Measurements from ENCODE around the gene MPND.

Gene MPND

DNA sequence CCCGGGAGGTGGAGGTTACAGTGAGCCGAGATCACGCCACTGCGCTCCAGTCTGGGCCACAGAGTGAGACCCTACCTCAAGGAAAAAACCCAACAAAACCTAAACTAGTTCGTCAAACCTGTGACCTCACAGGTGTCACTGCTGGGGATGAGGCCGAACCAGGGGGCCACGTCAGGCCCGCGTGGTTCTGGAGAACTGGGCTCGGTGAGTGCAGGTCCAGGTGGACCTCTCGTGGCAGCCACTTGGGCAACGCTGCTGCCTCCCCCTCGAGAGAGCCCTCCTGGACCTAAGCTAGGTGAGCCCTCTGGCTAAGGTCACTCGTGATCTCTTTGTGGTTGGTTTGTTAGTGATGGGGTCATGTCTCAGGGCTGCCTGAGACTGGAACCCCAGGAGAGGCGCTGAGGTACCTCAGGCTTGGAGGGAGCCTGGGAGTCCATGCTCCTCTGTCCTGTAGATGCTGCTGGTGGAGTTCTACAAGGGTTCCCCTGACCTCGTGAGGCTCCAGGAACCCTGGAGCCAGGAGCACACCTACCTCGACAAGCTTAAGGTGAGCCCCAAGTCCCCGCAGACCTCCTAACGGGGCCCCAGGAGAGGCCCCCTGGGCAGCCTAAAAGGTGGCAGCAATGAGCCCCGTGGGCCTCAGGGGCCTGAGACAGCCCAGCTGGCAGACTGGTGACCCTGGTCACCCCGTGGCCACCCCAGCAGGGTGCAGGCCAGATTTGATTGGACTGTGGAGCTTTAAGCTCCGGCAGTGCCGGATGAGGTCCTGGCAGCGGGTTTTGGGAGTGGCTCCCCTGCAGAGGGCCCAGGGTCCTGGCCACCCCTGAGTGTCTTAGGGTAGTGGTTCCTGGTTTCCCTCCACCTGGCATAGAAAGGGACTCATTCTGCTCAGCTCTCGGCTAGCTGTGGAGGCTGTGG, 15.6 kb downstream of the MPND start:
- Histone ChIP-seq H3K9me3 (ENCODE audit: control insufficient read depth, insufficient read depth, low read depth, low read length) (no peaks in the 10 kb centered on the region), H3K4me3 (ENCODE audit: low read depth, low read length) (no peak overlapping the region), H3K4me1 (ENCODE audit: control insufficient read depth, insufficient read depth, low read length) (no peaks in the 10 kb centered on the region), H3K27ac (ENCODE audit: extremely low read depth, low read depth, low read length) (no peak overlapping the region), H3K36me3 (ENCODE audit: control insufficient read depth in 2 of 2, insufficient read depth in 1 of 2, low read length in 2 of 2) (peaks cover 3 to 64% of the 10 kb centered on the region in 2 experiments; a peak in 2 of 3 replicates)
- ChIA-PET CTCF (interaction anchor here (0.7 to 3.7 kb wide), 7 partner anchors 14 to 92 kb away, joined by 3 to 13 read pairs (median 4); partner anchors contain the start of gene SH3GL1), POLR2A (interaction anchor here (0.6 to 1.9 kb wide), 4 partner anchors 16 to 1360 kb away, joined by 3 to 12 read pairs (median 5); partner anchors contain the start of genes CHAF1A and MPND)
- TF ChIP-seq GLIS2 (tag by site-specific recombination; IDR thresholded peaks at IDR 0.05), result 0 out of 2 replicates have a peak, but pooled peaks have one; percentile 32
- peak; percentile 37; the same call in 1 of the 2 replicates for TF ChIP-seq GLIS1 (tag by site-specific recombination; IDR thresholded peaks at IDR 0.05)
- peak; percentile 43; the same call in 1 of the 2 replicates for TF ChIP-seq ZNF121 (tag by site-specific recombination; IDR thresholded peaks at IDR 0.05)
- TF ChIP-seq, protein P1, sequence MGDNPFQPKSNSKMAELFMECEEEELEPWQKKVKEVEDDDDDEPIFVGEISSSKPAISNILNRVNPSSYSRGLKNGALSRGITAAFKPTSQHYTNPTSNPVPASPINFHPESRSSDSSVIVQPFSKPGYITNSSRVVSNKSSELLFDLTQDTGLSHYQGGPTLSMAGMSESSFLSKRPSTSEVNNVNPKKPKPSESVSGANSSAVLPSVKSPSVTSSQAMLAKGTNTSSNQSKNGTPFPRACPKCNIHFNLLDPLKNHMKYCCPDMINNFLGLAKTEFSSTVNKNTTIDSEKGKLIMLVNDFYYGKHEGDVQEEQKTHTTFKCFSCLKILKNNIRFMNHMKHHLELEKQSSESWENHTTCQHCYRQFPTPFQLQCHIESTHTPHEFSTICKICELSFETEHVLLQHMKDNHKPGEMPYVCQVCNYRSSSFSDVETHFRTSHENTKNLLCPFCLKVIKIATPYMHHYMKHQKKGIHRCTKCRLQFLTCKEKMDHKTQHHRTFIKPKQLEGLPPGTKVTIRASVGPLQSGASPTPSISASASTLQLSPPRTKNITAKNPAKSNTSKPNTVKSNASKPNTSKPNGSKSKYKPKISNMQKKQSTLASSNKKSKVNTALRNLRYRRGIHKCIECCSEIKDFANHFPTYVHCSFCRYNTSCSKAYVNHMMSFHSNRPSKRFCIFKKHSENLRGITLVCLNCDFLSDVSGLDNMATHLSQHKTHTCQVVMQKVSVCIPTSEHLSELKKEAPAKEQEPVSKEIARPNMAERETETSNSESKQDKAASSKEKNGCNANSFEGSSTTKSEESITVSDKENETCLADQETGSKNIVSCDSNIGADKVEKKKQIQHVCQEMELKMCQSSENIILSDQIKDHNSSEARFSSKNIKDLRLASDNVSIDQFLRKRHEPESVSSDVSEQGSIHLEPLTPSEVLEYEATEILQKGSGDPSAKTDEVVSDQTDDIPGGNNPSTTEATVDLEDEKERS (tag by site-specific recombination; IDR thresholded peaks at IDR 0.05), result no peak
- peak; percentile 41; the same call in 1 of the 2 replicates for TF ChIP-seq ZIC2 (tag by site-specific recombination; IDR thresholded peaks at IDR 0.05)

DNA sequence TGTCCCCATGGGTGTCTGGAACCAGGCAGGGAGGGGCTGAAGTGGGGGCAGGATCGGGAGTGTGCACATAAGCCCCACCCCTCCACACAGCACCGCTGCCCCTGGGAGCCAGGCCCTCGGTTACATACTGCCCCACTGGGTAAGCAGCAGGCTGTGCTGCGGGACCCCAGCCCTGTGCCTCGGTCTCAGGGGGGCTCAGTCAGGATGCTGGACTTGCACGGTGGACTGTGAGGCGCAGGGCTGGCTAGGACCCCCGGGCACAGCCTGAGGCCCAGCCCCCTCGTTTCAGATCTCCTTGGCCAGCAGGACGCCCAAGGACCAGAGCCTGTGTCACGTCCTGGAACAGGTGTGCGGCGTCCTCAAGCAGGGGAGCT, 16.3 kb downstream of the MPND start:
- CTCF ChIA-PET, result interaction anchor here (1.8 to 3.7 kb wide), 3 partner anchors 14 to 93 kb away, joined by 4 to 13 read pairs (median 6); partner anchors contain the start of gene SH3GL1
- POLR2A ChIA-PET, result interaction anchor here (0.6 to 1.9 kb wide), 4 partner anchors 17 to 1359 kb away, joined by 3 to 12 read pairs (median 5); partner anchors contain the start of genes CHAF1A and MPND
- Histone ChIP-seq H3K4me3 (ENCODE audit: low read depth, low read length) (no peak overlapping the region), H3K4me1 (ENCODE audit: control insufficient read depth, insufficient read depth, low read length) (no peaks in the 10 kb centered on the region), H3K9me3 (ENCODE audit: control insufficient read depth, insufficient read depth, low read depth, low read length) (no peaks in the 10 kb centered on the region), H3K27ac (ENCODE audit: extremely low read depth, low read depth, low read length) (no peak overlapping the region), H3K36me3 (ENCODE audit: control insufficient read depth in 2 of 2, insufficient read depth in 1 of 2, low read length in 2 of 2) (peaks cover 7 to 62% of the 10 kb centered on the region in 2 experiments; a peak in 2 of 3 replicates)
- TF ChIP-seq, protein P2, sequence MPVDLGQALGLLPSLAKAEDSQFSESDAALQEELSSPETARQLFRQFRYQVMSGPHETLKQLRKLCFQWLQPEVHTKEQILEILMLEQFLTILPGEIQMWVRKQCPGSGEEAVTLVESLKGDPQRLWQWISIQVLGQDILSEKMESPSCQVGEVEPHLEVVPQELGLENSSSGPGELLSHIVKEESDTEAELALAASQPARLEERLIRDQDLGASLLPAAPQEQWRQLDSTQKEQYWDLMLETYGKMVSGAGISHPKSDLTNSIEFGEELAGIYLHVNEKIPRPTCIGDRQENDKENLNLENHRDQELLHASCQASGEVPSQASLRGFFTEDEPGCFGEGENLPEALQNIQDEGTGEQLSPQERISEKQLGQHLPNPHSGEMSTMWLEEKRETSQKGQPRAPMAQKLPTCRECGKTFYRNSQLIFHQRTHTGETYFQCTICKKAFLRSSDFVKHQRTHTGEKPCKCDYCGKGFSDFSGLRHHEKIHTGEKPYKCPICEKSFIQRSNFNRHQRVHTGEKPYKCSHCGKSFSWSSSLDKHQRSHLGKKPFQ (tag by site-specific recombination; IDR thresholded peaks at IDR 0.05), result no peak
- TF ChIP-seq ZNF600 (tag by site-specific recombination; IDR thresholded peaks at IDR 0.05) (peak; percentile 69; the same call in 1 of the 2 replicates), ZNF664 (tag by site-specific recombination; IDR thresholded peaks at IDR 0.05) (no peak), TRIM28 (IDR thresholded peaks at IDR 0.05; ENCODE audit: borderline replicate concordance, low read length) (no peak), ZNF843 (tag by site-specific recombination; IDR thresholded peaks at IDR 0.05) (no peak), ZNF473 (tag by site-specific recombination; IDR thresholded peaks at IDR 0.05) (no peak), ZIC2 (tag by site-specific recombination; IDR thresholded peaks at IDR 0.05) (0 out of 2 replicates have a peak, but pooled peaks have one; percentile 5), KLF9 (tag by site-specific recombination; IDR thresholded peaks at IDR 0.05; ENCODE audit: low read depth) (no peak)
- TF ChIP-seq, protein P3, sequence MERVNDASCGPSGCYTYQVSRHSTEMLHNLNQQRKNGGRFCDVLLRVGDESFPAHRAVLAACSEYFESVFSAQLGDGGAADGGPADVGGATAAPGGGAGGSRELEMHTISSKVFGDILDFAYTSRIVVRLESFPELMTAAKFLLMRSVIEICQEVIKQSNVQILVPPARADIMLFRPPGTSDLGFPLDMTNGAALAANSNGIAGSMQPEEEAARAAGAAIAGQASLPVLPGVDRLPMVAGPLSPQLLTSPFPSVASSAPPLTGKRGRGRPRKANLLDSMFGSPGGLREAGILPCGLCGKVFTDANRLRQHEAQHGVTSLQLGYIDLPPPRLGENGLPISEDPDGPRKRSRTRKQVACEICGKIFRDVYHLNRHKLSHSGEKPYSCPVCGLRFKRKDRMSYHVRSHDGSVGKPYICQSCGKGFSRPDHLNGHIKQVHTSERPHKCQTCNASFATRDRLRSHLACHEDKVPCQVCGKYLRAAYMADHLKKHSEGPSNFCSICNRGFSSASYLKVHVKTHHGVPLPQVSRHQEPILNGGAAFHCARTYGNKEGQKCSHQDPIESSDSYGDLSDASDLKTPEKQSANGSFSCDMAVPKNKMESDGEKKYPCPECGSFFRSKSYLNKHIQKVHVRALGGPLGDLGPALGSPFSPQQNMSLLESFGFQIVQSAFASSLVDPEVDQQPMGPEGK (tag by site-specific recombination; IDR thresholded peaks at IDR 0.05), result peak; percentile 31; the same call in 1 of the 2 replicates
- TF ChIP-seq, protein P4, sequence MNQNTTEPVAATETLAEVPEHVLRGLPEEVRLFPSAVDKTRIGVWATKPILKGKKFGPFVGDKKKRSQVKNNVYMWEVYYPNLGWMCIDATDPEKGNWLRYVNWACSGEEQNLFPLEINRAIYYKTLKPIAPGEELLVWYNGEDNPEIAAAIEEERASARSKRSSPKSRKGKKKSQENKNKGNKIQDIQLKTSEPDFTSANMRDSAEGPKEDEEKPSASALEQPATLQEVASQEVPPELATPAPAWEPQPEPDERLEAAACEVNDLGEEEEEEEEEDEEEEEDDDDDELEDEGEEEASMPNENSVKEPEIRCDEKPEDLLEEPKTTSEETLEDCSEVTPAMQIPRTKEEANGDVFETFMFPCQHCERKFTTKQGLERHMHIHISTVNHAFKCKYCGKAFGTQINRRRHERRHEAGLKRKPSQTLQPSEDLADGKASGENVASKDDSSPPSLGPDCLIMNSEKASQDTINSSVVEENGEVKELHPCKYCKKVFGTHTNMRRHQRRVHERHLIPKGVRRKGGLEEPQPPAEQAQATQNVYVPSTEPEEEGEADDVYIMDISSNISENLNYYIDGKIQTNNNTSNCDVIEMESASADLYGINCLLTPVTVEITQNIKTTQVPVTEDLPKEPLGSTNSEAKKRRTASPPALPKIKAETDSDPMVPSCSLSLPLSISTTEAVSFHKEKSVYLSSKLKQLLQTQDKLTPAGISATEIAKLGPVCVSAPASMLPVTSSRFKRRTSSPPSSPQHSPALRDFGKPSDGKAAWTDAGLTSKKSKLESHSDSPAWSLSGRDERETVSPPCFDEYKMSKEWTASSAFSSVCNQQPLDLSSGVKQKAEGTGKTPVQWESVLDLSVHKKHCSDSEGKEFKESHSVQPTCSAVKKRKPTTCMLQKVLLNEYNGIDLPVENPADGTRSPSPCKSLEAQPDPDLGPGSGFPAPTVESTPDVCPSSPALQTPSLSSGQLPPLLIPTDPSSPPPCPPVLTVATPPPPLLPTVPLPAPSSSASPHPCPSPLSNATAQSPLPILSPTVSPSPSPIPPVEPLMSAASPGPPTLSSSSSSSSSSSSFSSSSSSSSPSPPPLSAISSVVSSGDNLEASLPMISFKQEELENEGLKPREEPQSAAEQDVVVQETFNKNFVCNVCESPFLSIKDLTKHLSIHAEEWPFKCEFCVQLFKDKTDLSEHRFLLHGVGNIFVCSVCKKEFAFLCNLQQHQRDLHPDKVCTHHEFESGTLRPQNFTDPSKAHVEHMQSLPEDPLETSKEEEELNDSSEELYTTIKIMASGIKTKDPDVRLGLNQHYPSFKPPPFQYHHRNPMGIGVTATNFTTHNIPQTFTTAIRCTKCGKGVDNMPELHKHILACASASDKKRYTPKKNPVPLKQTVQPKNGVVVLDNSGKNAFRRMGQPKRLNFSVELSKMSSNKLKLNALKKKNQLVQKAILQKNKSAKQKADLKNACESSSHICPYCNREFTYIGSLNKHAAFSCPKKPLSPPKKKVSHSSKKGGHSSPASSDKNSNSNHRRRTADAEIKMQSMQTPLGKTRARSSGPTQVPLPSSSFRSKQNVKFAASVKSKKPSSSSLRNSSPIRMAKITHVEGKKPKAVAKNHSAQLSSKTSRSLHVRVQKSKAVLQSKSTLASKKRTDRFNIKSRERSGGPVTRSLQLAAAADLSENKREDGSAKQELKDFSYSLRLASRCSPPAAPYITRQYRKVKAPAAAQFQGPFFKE (tag by site-specific recombination; IDR thresholded peaks at IDR 0.05; ENCODE audit: borderline replicate concordance), result no peak
- TF ChIP-seq, protein P5, sequence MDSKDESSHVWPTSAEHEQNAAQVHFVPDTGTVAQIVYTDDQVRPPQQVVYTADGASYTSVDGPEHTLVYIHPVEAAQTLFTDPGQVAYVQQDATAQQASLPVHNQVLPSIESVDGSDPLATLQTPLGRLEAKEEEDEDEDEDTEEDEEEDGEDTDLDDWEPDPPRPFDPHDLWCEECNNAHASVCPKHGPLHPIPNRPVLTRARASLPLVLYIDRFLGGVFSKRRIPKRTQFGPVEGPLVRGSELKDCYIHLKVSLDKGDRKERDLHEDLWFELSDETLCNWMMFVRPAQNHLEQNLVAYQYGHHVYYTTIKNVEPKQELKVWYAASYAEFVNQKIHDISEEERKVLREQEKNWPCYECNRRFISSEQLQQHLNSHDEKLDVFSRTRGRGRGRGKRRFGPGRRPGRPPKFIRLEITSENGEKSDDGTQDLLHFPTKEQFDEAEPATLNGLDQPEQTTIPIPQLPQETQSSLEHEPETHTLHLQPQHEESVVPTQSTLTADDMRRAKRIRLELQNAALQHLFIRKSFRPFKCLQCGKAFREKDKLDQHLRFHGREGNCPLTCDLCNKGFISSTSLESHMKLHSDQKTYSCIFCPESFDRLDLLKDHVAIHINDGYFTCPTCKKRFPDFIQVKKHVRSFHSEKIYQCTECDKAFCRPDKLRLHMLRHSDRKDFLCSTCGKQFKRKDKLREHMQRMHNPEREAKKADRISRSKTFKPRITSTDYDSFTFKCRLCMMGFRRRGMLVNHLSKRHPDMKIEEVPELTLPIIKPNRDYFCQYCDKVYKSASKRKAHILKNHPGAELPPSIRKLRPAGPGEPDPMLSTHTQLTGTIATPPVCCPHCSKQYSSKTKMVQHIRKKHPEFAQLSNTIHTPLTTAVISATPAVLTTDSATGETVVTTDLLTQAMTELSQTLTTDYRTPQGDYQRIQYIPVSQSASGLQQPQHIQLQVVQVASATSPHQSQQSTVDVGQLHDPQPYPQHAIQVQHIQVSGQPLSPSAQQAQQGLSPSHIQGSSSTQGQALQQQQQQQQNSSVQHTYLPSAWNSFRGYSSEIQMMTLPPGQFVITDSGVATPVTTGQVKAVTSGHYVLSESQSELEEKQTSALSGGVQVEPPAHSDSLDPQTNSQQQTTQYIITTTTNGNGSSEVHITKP (tag by site-specific recombination; IDR thresholded peaks at IDR 0.05), result no peak

Data from HEK293 (cell line).